Globus pallidus (tissue), 1 donor: ENCODE data around the gene PDK4.

Source experiments
- DNase-seq: peaks from one replicate; pipeline ENCODE4 v3.0.0-alpha.2; 2015; ENCODE audit warnings: low spot score

PDK4 gene

DNA sequence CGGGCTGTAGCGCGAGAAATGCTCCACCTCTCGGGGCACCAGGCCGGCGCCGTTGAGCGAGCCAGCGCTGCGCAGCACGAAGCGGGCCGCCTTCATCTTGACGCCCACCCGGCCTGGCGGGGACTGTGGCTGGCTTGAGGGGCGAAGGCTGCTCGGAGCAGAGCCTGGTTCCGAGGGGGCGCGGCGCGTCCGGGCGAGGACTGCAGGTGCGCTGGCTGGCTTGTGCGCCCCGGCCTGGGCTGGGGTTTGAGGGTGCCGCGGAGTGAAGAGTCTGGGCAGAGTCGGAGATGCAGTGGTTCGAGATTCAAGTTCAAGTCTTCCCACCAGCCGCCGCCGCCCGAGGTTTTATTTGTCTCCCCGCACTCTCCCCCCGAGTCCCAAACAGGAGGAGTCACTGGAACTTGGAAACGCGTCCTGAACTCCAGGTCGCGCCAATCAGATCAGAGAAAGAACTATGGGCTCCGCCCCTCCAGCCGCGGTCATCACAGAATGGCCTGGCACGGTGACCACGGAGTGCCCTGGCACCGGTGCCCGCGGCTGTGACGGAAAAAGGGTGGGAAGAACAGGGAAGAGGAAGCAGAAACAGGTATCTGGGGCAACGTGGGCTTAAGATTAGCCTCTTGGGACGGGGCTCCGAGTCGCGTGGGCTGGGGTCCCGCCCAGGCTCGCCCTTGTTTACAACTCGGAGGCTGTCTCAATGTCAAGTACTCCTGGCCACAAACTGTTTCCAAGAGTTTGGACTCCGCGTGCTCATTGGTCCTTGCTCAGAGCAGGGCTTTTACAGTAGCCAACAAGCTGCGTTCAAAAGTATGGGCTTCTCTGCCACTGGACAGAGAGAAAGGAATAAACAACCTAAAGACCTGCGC, at the start of gene PDK4:
Gene PDK4 (minus strand): TSS at position 319 of the 866 bp plus-strand sequence. CDS start 223 bp downstream, at position 96.
- peak; percentile 97 for DNase-seq

DNA sequence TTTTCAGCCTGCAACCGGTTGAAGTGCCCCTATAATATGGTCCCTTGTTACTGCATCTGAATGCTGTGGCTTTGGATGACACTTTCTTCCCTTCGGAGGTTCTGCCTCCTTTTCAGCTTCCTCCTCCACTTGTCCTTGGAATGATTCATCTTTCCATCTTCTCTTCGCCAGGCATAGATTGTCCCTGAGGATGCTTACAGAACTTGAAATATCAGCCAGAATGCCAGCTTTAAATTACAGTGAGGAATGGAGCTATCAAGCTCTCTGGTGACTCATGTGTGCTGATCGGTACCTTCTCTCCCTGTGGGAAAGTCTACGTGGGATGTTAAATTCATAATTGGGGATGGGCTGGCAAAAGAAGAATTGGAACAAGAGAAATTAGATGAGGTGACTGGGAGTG, 45.9 kb upstream of the PDK4 start:
- no peak for DNase-seq

- DNase-seq, result no peak
Observed at GRCh38 chr7:95636140-95636940, 40.0 kb upstream of the PDK4 start.

DNA sequence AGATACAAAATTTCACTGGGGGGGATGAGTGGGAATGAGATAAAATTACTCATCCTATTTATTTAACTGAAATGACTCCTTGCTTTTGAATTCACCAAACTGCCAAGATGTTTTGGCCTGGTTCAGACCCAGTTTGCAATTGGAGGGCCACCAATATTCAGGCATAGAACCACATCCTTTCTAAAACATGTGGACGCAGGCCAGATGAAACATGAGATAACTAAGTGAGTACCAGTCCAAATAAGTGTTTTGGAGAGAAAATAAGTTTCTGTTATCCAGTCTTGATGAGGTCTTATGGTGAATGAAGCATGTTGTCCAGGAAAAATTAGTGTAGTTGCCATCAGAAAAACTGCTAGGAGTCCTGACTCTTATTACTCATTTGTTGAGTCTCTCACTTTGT, 36.3 kb upstream of the PDK4 start:
- DNase-seq, result no peak

DNA sequence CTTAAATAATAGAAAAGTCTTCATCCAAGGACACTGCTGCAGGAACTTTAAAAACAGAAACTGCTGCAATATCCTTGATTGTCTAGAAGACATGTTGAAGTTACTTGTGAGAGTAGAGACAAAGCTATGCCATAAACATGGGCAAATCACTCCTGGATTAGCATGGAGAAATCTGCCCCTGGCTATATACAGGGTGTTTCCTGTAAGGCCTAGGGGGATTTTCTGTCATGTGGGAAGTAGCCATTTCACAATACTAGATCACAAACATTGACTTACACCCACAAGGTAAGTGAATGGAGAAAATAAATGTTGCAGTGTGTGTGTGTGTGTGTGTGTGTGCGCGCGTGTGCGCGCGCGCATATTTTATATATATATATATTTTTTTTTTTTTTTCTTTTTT, 35.2 kb upstream of the PDK4 start:
- no peak for DNase-seq

- no peak for DNase-seq
Observed at GRCh38 chr7:95630702-95631458, 34.6 kb upstream of the PDK4 start.

DNA sequence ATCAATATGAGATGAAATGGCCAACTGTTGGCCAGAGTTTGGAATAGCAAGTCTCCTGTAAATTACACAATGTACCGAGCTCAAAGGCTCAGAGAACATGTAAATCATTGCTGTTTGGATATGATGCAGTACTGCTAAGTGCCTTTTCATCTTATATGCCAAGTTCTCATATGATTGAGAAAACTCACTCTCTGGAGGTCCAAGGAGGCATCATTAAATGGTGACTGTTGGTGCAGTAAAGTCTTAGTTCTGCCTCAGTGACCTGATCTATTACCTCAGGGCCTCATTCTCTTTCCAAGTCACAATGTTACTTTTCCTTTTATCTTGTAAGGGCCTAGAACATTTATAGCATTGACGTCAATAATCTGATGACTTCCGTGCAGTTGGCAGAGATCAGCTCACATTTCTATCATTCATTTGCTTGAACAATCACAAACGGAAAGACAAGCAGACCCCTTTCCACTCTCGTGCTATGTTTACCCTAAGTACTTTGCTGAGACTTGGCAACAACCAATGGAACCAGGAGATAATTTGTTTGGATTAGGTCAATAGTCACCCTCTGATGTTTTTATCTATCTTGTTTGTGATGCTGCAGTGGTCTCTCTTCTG, 32.6 kb upstream of the PDK4 start:
- DNase-seq, result no peak

- DNase-seq, result no peak
Observed at GRCh38 chr7:95623788-95624187, 27.5 kb upstream of the PDK4 start.

GRCh38 chr7:95622859-95623258, 26.5 kb upstream of the PDK4 start:
- DNase-seq, result no peak

- DNase-seq, result no peak
Observed at GRCh38 chr7:95622001-95622549, 25.8 kb upstream of the PDK4 start.

DNA sequence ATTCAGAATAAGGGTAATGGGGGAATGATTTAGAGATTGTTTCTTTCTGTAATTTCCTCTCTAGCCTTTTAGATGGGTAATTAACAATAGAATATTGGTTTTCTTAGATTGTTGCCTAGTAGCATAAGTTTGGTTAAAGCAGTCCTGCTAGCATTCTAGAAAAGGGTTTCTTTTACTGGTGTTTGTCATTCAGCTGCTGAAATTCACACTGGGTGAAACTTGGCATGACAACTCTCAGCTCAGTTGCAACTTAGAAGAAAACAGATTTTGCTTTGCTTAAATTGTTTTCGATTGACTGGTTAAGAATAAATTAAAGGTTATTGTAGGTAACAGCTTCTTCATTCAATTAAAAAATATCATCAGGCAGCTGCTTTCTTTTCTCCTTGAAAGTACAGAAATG, 25.1 kb upstream of the PDK4 start:
- no peak for DNase-seq

DNA sequence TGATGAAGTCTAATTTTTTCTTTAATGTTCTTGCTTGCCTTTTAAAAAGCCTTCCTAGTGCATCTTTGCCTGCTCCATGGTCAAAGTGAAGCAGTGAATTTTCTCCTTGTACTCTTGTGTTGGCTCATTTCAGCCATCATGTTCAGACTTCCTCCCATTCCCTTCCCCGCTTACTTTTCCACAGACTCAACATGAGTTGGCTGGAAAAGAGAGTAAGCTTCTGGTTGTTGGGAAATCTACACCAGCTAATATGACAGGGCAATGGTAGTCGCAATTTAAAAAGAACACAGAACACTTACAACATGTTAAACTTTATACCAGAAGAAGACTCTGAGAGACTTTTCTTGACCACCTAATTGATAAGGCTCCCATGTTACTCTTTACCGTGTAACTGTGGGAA, 24.3 kb upstream of the PDK4 start:
- no peak for DNase-seq

DNA sequence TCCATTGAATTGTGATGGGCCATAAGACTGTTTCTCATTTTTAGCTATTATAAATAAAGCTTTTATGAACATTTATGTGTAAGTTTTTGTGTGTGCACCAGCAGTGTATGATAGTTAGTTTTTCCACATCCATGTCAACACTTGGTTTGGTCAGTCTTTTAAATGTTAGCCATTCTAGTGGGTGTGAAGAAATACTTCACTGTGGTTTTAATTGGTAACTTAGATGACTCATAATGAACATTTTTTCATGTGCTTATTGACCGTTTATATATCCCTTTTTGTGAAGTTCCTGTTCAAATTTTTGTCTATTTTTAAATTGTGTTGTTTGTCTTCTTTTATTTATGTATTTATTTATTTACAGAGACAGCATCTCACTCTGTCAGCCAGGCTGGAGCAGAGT, 23.6 kb upstream of the PDK4 start:
- no peak for DNase-seq

DNA sequence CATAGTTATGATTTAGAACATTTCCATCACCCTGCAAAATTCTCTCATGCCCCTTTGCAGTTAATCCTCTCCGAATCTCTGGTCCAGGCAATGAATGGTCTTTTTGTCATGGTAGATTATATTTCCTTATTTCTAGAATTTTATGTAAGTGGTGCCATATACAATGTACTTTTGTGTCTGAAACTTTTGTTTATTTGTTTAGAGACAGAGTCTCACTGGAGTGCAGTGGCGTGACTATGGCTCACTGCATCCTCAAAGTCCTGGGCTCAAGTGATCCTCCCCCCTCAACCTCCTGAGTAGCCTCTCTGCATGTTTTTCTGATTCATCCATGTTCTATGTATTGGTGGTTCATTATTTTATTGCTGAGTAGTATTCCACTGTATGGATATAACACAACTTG, 23.2 kb upstream of the PDK4 start:
- no peak for DNase-seq

GRCh38 chr7:95614442-95614940, 18.2 kb upstream of the PDK4 start:
- DNase-seq, result no peak

DNA sequence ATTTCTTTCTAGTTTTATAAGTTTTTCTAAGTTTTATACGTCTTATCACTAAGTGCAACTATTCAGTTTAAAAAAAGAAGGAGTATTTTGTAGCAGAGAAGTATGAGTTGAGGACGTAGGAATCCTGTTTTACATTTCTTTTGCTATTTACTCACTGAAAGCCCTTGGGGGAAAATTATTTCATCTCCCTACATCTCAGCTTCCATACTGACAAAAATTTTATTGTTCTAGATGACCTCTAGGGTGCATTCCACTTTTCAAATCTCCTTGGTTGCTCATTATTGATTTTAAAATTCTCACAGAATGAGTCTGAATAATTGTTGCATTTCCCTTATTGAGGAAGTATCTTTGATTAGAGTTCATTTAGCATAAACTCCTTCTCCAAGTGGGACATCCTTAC, 14.9 kb upstream of the PDK4 start:
- DNase-seq, result no peak

- peak; percentile 70 for DNase-seq
Observed at GRCh38 chr7:95609277-95609971, 13.1 kb upstream of the PDK4 start.

DNA sequence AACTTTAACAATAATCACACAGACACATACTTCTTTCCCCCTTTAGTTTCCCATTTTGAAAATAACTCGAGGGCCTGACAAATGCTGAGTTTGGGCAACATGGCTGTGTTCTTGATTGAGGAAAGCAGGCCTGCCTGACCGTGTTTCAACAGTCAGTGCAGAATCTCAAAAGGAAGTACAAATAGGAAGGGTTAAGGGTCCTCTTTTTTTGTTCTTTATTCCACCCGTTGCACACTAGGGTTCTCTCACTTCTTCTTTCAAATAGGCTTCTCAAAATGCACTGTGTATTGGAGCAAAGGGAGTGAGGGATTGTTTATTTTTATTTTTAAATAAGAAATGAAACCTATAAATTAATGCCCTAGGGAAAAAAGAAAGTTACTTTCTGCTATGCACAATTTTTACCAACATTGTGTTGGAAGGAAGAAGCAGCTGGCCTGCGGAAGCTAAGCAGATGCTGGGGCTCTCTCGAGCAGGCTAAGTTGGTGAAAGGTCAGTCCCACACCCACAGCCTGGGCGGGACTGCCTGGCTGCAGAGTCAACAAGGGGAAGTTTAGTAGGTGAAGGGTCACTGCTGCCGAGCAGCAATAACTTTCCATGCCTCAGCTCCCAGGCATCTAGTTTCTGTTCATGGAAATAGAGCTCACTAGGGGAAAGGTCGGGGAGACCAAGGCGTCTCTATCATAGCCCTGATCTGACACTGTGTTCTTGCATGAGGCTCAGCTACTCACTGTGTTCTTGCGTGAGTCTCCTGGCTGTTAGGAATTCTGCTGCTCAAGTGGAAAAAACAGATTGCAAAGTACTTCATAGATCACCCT, 12.2 kb upstream of the PDK4 start:
- DNase-seq, result peak; percentile 86

GRCh38 chr7:95607561-95607960, 11.2 kb upstream of the PDK4 start:
- no peak for DNase-seq

GRCh38 chr7:95605275-95605674, 9.0 kb upstream of the PDK4 start:
- DNase-seq, result no peak
